Kidney capillary endothelial cell (primary cell): Measurements from ENCODE around the gene DNAJB8.

Source experiments
- DNase-seq: peaks from one replicate; pipeline ENCODE4 v3.0.0-alpha.2; 2018; ENCODE audit warnings: low spot score

Gene DNAJB8

DNA sequence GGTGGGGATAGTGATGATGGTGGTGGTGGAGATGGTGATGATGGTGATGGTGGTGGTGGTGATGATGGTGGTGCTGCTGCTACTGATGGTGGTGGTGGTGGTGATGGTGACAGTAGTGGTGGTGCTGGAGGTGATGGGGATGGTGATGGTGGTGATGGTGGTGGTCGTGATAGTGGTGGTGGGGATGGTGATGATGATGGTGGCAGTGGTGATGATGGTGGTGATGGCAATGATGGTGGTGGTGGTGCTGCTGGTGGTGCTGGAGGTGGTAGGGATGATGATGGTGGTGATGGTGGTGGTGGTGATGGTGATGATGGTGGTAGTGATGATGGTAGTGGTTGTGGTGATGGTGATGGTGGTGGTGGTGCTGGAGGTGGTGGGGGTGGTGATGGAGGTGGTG lies 21.3 kb downstream of the DNAJB8 start:
- DNase-seq, result no peak

DNA sequence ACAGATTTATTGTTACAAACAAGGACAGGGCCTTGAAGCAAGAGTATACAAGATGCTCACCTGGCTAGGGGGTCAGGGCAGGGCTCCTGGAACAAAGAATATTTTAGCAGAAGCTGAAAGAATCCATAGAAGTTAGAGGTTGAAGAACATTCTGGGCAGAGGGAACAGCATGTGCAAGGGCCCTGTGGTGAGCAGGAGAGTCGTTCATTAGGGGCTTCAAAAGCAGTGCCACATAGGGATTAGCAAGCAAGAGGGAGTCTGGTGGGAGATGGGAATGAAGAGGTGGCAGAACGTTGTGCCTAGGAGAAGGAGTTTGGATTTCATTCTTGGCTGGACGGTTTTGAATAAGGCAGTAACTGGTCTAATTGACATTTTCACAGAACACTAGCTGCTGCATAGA lies 22.9 kb downstream of the DNAJB8 start:
- no peak for DNase-seq

DNA sequence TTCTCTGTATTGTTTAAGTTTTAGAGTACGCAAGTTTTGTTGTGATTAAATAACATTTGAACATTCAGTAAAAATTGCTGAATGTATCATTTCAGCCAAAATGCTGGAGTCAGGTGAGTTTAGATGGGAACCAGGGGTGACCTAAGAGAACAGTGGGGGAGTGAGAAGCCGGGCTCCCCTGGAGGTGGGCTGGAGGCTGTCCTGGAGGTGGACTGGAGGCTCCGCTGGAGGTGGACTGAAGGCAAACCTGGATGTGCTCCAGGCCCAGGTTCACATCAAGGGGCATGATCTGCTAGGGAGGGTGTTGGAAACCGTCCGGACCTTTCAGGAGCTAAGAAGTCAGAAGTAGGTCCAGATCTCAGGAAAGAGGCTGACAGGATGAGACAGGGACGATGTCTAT lies 23.7 kb downstream of the DNAJB8 start:
- no peak for DNase-seq

DNA sequence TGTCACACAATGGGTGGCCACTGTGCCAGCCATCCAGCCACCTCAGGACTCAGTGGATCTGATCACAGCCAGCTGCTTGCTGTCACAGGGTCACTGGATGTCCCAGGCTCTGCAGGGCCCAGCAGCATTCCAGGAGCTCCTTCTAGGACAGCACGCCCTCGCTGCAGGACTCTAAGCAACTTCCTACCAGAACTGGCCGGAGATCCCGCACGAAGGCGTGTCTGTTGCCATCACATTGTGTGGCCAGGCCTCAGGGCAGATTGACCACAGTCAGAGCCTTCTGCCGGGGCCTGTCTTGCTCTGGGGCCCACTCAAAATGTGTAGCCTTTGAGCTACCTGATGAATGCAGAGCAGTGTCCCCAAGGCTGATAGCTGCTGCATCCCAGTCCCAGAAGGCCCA lies 24.6 kb downstream of the DNAJB8 start:
- DNase-seq, result no peak

DNA sequence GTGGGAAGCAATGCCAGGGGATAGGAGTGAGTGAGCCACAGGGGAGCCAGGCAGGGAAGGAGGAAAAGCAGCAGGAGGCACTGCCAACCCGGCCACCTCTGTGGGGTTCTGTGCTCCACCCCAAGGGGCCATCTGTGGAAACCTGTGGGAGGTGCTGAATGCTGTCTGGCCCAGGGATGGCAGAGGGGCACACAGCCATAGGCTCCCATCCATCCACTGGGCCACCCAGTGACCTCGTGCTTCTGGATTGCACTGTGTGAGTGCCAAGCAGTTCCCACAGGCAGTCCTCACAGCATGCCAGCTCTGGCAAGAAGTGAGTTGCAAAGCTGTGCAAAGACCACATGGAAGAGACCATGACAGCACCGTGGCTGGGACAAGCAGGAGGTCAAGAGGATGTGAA lies 27.5 kb downstream of the DNAJB8 start:
- DNase-seq, result no peak

DNA sequence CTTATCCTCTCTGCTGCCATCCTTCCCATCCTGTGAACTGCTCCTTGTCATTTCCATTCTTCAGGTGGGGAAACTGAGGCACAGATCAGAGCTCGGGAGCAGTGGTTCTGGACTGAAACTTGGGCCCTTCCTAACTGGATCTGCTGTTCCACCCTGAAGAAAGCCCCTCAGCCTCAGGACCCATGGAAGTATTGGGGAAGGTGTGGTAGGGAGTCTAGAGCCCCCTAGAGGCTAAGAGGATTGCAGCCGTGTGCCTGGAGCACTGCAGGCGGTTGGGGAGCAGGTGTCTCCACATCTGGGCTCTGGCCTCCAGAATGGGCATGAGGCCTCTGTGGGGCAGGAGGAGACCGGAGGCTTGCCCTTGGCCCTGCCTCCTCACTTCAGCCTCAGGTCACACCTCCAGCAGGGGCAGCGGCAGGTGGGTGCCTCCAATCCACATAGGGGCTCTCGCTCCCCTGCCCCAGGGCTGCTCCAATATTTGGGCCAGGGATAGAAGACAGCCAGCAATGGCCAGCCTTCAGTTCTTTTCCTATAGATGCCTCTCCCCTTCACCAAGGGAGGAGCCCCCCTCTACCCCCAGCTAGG lies 28.1 kb downstream of the DNAJB8 start:
- no peak for DNase-seq

DNA sequence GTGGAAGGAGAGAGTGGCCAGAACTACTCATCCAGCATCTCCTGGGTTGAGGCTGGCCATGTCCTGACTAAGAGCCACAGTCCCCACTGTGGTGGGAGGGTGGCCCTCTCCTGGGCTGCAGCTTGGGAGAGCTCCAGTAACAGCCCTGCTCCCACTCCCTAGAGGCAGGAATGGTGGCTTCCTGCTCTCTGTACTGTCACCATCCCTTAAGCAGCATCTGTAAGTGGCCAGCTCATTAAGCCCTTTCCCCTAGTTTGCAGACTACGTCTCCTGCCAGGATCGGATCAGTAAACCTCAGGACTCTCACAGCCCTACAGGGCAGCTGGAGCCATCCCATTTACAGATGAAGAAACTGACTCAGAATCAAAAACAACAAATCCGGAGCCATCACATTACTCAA lies 30.5 kb downstream of the DNAJB8 start:
- no peak for DNase-seq

DNA sequence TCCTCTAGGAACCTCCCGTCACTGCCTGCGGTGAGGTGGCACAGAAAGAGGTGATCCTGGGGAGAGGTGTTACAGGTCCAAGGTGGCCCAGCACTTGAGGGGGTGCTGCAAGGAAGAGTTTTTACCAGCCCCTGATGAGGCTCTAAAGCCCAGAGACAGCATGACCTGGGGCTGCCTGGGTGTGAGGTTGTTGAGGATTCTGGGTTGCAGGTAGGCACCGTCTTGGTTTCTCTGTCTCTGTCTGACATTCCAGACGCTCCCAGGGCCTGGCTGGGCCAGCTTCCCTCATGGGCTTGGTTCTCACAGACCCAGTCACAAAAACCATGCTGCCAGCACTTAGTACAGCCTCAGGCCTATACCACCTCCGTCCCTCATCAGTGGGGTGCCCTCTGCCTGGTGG lies 31.1 kb downstream of the DNAJB8 start:
- no peak for DNase-seq

DNA sequence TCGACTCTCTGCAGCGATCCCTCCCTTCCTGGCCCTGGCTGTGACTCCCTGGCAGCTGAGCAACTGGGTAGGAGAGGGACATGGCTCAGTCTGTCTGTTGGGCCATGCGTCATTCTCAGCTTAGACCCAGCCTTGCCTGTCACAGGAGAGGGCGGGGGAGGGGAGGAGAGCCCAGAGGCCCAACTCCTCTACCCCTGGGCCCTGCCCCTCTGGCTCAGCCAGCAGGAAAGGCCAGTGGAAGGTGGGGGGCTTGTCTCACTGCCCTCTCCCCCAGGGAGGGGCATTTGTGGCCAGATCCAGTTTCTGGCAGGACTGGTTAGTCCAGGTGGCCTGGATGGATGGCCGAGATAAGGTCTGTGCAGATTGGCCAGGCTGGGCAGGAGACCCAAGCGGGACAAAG lies 31.6 kb downstream of the DNAJB8 start:
- no peak for DNase-seq

DNA sequence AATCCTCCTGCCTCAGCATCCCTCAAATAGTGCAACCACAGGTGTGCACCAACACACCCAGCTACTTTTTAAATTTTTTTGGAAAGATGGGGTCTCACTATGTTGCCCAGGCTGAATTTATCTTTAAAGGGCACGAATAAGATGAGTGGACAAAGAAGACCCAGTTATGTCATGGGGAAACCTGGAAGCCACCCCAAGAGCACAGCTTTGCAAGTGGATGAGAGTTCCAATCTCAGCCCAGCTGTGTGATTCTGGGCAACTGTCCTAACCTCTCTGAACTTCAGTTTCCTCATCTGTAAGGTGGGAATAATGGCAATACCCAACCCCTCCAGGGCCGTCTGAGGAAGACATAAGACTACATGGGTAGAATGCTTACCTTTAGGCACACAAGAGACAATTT lies 32.2 kb downstream of the DNAJB8 start:
- DNase-seq, result no peak

DNA sequence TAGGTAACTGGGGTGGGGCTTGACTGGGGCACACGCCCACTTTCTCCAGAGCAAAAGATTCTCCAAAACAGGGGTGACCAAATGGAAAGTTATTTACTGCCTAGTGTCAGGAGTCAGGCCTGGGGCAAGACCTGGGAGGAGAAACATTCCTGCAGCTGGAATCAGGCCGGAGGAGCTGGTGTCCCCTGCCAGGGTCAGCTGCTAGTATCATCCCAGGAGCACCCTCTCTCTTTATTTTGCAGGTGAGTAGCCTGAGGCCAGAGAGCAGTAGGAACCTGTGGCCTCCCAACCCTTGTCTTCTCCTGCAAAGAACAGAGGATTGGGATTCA lies 32.9 kb downstream of the DNAJB8 start:
- DNase-seq, result no peak

DNA sequence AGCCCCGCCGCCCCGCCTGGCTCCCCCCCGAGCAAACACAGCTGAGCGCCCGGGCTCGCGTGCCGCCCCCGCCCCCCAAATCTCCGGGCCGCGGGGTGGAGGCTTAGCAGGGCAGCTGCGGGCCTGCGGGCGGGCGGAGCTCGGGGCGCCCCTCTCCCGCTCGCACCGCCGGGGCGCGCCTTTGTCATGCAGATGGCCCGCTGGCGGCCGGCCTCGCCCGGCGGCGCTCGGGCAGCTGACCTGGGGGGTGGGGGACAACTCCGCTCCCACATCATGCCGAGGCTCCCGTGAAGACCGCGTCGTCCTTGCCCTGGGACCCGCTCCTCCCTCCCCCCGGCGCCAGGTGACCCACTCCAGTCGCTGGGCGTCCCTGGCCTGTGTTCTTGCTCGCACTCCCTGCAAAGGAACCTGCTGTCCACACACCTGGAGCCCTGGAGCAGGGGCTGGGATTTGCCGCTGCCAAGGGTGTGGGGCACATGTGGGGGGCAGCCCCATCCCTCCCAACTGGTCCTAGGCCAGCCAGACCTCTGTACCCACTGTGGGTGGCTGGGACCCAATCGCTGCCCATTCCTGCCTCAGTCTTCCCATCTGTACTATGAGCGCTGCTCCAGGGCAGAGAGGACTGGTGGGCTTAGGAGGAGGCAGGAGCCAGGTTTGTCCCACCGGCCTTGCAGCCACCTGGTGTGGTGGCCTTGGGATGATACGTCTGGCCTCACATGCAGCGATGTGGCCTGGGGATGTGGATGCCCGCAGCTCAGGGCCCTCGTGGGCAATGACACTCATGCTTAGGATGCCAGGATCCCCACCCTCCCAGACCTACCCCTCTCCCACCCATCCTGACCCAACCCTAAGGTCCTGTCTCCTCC lies 33.5 kb downstream of the DNAJB8 start:
- DNase-seq, result no peak

DNA sequence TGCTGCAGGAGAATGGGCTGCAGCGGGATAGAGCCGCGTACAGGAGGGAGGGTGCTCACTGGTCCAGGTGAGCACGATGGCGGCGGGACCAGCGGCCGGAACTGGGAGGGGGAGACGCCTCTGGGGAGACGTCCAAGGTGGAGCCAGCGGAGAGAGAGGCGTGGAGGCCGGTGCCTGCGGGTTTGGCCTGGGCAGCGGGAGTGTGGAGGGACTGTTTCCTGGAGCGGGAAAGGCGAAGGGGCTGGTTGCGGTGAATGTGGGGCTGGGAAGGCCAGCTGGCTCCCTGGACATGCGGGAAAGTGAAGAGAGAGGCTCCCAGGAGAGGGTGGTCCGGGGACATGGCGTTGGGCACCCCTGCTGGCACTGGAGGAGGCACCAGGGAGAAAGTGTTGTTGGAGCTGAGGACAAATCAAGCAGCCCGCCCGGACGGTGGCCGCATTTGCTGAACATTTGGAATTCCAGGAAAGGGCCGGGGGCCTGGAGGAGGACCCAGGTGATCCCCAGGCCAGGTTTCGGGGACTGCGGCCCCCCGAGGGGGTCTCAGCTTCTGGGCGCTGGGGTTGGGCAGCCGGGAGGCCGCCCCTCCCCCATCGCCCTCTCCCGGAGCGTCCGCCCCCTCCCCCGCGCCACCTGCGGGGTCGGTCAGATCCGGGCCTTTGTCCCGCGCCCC lies 34.3 kb downstream of the DNAJB8 start:
- no peak for DNase-seq

DNA sequence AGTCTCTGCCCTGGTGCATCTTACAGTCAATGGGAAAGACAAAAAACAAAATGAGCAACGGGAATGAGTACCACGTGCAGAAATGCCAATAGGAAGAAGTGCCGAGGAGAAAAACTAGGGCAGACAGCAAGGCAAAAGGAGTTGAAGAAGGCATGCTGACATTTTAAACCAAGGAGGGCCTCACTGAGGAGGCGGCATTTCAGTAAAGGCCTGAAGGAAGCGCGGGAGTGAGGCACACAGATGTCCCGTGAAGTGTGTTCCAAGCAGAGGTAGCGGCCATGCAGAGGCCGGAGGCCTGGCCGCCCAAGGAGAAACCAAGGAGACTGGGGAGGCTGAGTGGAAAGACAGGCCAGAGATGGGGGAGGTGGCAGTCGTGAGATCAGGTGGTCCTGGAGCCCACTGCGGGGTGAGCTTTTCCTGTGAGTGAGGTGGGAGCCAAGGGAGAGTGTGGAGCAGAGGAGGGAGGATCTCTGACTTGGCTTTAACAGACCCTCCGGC lies 34.8 kb downstream of the DNAJB8 start:
- no peak for DNase-seq

DNA sequence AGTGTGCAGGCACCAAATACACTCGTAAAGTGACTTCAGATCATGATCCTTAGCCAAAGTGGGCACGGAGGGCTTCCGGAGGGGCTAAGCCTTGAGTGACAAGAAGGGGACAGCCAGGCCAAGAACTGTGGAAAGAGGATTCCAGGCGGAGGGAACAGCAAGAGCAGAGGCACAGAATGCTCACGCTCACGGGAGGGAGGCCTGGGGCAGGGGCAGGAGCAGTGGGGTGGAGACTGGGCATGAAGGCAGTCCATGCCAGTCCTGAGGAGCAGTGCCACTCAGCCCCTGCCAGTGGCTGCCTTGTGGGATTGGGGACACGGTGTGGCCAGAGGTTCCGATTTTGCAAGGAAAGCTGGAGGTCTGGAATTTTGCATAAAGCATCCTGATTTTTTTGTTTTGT lies 36.0 kb downstream of the DNAJB8 start:
- no peak for DNase-seq

DNA sequence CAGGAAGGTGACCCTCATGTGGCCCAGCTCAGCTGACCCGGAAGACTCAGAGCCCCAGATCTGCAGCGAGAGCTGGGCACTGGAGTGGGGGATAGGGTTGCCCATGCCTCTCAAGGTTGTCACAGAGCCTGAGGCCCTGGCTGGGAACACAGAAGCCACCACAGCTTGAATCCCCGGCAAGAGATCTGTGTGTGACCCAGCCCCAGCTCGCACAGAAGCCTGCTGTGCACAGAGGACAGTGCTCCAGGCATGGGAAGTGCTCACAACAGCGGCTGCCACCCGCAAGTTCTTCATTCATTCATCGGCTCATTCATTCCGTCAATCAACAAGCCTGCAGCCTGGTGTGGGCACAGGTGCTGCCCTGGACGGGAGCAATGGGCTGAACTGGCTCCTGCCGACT lies 36.4 kb downstream of the DNAJB8 start:
- DNase-seq, result no peak

DNA sequence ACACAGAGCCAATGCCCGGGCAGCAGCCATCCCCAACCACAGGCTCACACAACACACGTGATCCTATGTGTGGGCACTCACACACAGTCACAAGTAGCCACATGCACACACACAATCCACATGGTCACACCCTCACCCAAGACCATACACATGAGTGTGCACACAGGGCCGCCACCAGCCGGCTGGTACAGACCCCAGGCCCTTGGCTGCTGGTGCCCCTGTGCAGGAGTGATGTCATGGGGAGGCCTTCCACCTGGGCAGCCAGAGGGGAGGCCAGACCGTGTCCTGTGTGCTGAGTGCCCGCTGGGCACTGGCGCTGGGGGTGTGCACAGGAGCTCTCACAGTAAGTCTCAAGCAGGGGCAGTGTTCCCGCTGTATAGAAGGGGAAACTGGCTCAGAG lies 36.9 kb downstream of the DNAJB8 start:
- no peak for DNase-seq

DNA sequence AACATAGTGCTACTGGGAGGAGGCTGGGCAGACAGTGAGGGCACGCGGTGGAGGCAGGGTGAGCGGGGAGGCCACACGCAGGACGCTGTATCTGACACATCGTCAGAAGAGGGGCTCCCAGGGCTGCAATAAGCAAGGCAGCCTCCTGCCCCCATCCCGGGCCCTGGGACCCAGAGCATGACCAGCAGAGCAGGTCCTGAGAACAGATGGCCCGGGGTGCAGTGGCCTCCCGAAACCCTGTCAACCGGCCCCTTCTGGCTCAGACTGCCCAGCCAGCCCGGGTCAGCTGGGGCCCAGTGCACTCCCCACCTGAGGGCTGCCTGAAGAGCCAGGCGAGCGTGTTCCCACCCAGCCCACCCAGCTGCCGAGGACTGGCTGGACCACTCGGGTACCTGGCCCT lies 37.4 kb downstream of the DNAJB8 start:
- no peak for DNase-seq

DNA sequence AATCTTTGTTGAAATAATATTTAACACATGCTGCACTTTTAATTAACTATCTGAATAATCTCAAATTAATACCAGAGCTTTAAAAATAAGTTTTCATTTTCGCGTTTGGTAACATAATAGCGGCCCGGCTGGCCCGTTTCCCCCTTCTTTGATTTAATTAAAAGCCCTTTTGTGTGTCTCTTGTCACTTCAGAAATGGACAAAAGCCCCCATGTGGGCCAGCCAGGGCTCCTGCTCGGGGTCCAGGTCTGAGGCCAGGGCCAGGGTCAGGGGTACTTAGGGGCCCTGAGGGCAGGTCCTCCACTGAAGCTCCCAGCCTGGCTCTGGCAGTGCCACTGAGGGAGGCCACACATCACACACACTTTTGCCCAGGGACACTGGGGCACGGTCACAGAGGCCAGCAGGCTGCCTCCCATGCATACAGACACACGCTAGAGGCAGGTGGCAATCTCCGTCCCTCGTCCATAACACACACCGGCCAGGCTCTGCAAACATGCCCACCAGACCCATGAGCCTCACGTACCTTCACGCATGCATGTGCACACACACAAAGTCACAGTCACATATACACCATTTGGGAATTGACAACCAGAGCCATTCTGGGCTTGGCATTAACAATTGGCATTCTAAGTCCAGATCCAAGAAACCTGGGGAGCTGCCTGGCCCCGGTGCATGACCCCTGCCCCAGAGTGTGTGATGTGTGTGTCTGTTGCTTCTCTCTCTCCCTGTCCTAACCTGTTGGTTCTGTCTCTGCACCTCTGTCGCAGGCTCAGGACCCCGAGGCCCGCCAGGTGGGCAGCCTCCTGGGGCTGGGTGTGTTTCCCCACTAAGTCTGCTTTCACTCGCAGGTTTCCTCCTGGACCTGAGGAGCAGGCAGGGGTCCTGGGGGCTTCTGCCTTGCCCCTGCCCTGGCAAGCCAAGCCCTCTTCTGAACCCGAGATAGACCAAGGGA lies 38.5 kb downstream of the DNAJB8 start:
- DNase-seq, result no peak

DNA sequence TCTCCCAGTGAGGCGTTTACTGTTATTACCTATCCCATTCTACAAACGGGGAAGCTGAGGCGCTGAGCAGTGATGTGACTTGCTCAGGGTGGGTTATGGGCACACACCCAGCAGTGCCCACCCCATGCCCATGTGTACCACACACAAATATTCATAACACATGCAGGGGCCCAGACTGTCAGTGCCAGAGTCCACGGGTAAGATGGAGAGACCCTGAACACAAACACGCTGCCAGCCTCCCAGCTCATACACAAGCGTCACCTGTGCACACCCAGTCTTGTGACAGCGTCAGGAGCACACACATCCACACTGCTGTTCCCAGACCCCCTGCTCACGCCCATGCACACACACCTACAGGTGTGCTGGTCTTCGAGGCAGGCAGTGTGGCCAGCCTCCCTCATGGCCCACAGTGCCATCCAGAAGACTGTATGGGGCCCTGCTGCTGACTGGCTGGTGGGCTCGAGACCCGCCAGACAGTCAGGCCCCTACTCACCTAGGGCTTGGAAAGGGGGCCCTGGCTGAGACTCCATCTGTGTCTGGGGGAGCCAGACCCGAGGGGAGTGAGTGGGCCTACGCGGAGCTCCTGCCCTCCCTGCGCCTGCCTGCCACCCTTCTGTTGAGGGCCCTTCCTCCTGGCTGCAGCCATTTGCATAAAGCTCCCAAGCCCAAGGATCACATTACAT lies 39.4 kb downstream of the DNAJB8 start:
- DNase-seq, result no peak

DNA sequence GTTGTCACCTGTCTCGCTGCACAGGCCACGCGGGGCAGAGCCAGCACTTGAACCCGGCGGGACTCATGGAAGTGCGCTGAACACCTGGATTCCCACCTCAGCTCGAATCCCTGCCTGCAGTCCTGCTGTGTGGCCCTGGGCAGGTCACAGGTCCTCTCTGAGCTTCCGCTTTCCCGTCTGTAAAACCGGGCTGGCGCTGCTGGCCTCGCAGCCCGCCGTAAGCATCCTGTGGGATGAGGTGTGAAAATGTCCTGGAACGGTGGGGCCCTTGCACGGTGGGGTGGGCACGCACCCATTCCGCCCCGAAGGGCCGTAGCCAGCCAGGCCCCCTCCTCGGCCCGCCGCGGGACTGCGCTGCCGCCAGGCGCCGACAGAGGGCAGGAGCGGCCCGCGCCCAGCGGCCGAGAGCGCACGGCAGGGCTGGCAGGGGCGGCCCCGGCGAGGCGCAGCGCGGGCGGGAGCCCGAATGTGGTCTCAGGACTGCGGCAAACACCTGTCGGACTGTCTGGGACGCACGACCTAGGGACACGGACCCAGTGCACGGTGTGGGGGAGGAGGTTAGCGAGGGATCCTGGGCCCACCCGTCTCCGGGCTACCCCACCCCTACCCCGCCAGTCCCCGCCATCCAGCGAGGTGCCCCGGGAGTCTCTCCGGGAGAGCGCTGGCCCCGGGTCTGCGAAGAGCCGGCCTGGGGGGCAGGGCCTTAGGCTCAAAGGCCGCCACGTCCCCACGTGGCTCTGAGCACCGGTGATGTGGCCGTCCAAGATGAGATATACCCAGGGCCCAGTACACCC lies 40.4 kb downstream of the DNAJB8 start:
- DNase-seq, result peak; percentile 38
